GM21367 (cell line): Measurements from ENCODE around the gene OR2Z1.
"Not testable (repeated sequence)": the region's sequence is repeated elsewhere in the genome, so short reads cannot be mapped to it uniquely, and the experiment has no call there.

Source experiments
- ATAC-seq: cut with Tn5 transposase; IDR thresholded peaks from one replicate; pipeline ENCODE4 v1.9.1; 2021; ENCODE audit not compliant: unreplicated experiment

Gene OR2Z1

DNA sequence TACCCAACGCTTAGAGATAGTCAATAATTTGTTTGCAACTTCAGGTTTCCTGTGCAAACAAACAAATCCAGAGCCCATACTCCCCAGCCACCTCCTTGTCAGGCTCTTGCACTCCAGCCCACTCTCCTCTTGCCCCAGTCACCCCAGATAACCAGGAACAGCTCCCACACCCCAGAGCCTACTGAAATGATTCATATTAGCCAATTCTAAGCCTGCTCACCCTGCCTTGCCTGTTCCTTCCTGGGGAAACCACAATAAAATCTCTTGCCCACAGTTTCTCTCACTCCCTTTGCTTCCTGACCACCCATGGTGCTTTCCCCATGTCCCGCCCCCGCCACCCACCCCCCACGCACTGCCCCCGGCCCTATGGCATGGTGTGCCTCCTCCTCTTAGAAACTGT is 19.1 kb upstream of the OR2Z1 start:
- no peak for ATAC-seq

DNA sequence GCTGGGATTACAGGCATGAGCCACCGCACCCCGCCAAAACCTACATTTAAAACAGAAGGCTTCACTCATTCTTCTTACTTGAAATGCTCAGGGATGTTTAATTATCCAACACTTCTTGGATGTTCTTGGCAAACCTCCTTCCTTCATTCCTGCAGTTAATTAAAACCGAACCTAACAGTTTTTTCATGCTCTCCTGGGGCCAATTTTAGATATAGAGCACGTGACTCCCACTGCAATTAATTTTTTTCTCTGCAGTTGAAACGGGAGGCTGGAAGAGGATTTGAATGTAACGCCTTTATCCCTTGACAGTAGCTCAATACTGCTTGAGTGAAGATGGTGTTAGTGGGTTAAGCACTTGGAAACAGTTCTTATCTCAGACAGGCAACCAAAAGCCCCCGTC is 18.2 kb upstream of the OR2Z1 start:
- ATAC-seq: no peak

DNA sequence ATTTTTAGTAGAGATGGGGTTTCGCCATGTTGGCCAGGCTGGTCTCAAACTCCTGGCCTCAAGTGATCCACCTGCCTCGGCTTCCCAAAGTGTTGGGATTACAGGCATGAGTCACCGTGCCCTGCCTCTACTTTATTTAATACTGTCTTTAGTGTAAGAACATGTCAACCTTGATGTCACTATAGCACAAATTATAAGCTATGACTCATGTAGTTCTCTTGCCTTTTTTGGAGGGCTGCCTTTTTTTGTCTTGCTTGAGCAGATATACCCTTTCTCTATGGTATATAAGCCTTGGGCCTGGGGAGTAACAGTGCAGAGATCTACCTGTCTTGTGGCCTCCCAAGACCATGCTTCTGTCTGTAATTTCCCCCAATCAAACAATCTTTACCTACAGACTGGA is 16.1 kb upstream of the OR2Z1 start:
- ATAC-seq: not testable (repeated sequence)

- no peak for ATAC-seq
Observed at GRCh38 chr19:8705742-8706141, 15.7 kb upstream of the OR2Z1 start.

DNA sequence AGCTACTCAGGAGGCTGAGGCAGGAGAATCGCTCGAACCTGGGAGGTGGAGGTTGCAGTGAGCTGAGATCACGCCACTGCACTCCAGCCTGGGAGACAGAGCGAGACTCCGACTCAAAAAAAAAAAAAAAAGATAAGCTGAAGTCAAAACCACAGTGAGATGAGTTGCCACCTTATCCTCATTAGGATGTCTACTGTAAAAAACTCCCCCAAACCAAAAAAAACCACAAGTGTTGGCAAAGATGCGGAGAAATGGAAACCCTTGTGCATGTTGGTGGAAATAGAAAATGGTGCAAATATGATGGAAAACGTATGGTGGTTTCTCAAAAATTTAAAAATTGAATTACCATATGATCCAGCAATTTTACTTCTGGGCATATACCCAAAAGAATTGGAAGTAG is 11.1 kb upstream of the OR2Z1 start:
- not testable (repeated sequence) for ATAC-seq

DNA sequence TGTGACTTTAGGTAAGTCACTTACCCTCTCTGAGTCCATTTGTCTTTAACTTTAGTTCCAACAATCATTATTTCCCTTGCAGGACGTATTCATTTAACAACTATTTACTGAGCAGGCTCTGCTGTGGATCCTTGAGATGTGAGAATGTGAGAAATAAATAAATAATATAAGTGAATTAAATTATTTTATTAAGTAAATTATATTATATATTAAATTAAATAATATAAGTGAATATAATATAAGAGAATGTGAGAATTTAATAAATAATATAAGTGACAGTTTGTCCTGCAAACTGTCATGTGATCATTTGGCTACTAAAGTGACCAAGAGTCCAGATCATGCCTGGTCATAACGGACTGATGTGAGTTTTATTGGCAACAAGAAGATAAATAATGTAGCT is 598 bp downstream of the OR2Z1 start:
- no peak for ATAC-seq

DNA sequence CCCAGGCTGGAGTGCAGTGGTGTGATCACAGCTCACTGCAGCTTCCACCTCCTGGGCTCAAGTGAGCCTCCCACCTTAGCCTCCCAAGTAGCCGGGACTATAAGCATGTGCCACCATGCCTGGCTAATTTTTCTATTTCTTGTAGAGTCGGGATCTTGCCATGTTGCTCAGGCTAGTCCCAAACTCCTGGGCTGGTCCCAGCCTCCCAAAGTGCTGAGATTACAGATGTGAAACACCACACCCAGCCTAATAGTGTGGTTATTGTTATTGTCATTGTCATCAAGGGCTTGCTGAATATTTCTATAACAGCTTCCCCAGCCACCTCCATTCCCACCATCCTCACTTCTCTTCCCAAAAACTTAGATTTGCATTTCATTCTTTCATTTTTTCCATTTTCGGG is 2.8 kb downstream of the OR2Z1 start:
- ATAC-seq: no peak

GRCh38 chr19:8731428-8732169 is 10.2 kb downstream of the OR2Z1 start:
- ATAC-seq: no peak

DNA sequence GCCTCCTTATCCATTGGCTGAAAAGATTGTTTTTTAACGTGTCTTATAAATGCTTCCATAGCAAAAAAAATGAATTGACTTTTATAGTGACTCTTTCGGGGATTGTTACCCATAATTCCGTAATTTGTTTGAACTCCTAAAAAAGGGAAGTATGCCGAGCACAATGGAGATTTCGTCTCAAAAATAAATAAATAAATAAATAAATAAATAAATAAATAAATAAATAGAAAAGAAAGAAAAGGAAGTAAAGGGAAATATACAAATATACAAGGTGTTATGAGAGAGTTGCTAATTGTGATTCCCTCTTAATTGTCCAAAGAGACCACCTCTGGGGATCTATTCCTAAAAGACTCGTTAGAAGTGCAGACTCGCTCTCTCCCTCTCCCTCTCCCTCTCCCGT is 16.9 kb downstream of the OR2Z1 start:
- no peak for ATAC-seq

DNA sequence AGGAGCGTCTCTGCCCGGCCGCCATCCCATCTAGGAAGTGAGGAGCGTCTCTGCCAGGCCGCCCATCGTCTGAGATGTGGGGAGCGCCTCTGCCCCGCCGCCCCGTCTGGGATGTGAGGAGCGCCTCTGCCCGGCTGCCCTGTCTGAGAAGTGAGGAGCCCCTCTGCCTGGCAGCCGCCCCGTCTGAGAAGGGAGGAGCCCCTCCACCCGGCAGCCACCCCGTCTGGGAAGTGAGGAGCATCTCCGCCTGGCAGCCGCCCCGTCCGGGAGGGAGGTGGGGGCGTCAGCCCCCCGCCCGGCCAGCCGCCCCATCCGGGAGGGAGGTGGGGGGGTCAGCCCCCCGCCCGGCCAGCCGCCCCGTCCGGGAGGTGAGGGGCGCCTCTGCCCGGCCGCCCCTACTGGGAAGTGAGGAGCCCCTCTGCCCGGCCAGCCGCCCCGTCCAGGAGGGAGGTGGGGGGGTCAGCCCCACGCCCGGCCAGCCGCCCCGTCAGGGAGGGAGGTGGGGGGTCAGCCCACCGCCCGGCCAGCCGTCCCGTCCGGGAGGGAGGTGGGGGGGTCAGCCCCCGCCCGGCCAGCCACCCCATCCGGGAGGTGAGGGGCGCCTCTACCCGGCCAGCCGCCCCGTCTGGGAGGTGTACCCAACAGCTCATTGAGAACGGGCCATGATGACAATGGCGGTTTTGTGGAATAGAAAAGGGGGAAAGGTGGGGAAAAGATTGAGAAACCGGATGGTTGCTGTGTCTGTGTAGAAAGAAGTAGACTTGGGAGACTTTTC is 18.0 kb downstream of the OR2Z1 start:
- ATAC-seq: not testable (repeated sequence)

GRCh38 chr19:8767257-8767656 is 45.8 kb downstream of the OR2Z1 start:
- ATAC-seq: not testable (repeated sequence)

GRCh38 chr19:8769265-8769664 is 47.8 kb downstream of the OR2Z1 start:
- ATAC-seq: not testable (repeated sequence)

- ATAC-seq: not testable (repeated sequence)
Observed at GRCh38 chr19:8773587-8773986, 52.2 kb downstream of the OR2Z1 start.
